ENCODE data around the gene LGR6.
A peak's percentile ranks its signal among the peaks of the same experiment; 100 is the strongest.
"Not testable (repeated sequence)": the region's sequence is repeated elsewhere in the genome, so short reads cannot be mapped to it uniquely, and the experiment has no call there.

LGR6 gene

GRCh38 chr1:202349206-202349928, 155.8 kb downstream of the LGR6 start:
- DNase-seq, result peak; percentile 4 to 20

GRCh38 chr1:202351725-202352124, 158.1 kb downstream of the LGR6 start:
- no peak for DNase-seq

GRCh38 chr1:202352583-202353197, 159.1 kb downstream of the LGR6 start:
- DNase-seq, result not testable (repeated sequence)

- no peak for DNase-seq
Observed at GRCh38 chr1:202355944-202356553, 162.4 kb downstream of the LGR6 start.

- DNase-seq, result no peak
Observed at GRCh38 chr1:202357506-202357905, 163.9 kb downstream of the LGR6 start.

- DNase-seq, result no peak
Observed at GRCh38 chr1:202361224-202361623, 167.6 kb downstream of the LGR6 start.

GRCh38 chr1:202361701-202362100, 168.1 kb downstream of the LGR6 start:
- no peak for DNase-seq

GRCh38 chr1:202362212-202362611, 168.6 kb downstream of the LGR6 start:
- no peak for DNase-seq

GRCh38 chr1:202365092-202365815, 171.7 kb downstream of the LGR6 start:
- DNase-seq, result no peak

GRCh38 chr1:202367271-202367670, 173.7 kb downstream of the LGR6 start:
- no peak for DNase-seq
